Dendritic cell treated with granulocyte-macrophage colony-stimulating factor and Interleukin-4, amounts not matched to agents 40 ng/mL and 50 ng/mL, for 4 days (primary cell): ENCODE data around the gene VPS26A.
"Not testable (repeated sequence)": the region's sequence is repeated elsewhere in the genome, so short reads cannot be mapped to it uniquely, and the experiment has no call there.

Experiments used
- H3K27ac Mint-ChIP-seq: one replicate; pipeline ENCODE4 v1.8.0; 2022; ENCODE audit warnings: mild to moderate bottlenecking, mixed read lengths
- H3K27me3 Mint-ChIP-seq: one replicate; pipeline ENCODE4 v1.8.0; 2022; ENCODE audit warnings: mild to moderate bottlenecking, mixed read lengths
- H3K36me3 Mint-ChIP-seq: one replicate; pipeline ENCODE4 v1.8.0; 2022; ENCODE audit warnings: low read depth, mixed read lengths
- H3K4me1 Mint-ChIP-seq: one replicate; pipeline ENCODE4 v1.8.0; 2022; ENCODE audit warnings: low read depth, mixed read lengths
- H3K4me3 Mint-ChIP-seq: one replicate; pipeline ENCODE4 v1.8.0; 2022; ENCODE audit warnings: mild to moderate bottlenecking, moderate library complexity, mixed read lengths
- H3K9me3 Mint-ChIP-seq: one replicate; pipeline ENCODE4 v1.8.0; 2022; ENCODE audit warnings: mixed read lengths
- intact Hi-C: fragments of 100-400 bp; cut with micrococcal nuclease; formaldehyde crosslinking; loops from one replicate; pipeline ENCODE4 v1.15.0; 2022

VPS26A gene

GRCh38 chr10:69124563-69125268 is 738 bp downstream of the VPS26A start:
- Mint-ChIP-seq H3K4me3 (peak overlapping the region; percentile 93), H3K36me3 (peaks cover 9% of the 10 kb centered on the region), H3K9me3 (no peaks in the 10 kb centered on the region), H3K27me3 (no peaks in the 10 kb centered on the region), H3K27ac (peak overlapping the region; percentile 99), H3K4me1 (peaks cover 20% of the 10 kb centered on the region)
- intact Hi-C loops: loop anchor here (2.0 to 5.0 kb wide), 2 partner anchors 137 to 168 kb away; partner anchors contain the start of genes DDX21 and KIFBP

- intact Hi-C loops: loop anchor here (2.0 kb wide), 1 partner anchor 169 kb away; the partner anchor contains the start of gene DDX21
- no peaks in the 10 kb centered on the region for H3K27me3 Mint-ChIP-seq
- H3K4me1 Mint-ChIP-seq: peaks cover 28% of the 10 kb centered on the region
- peak overlapping the region; percentile 93 for H3K4me3 Mint-ChIP-seq
- H3K36me3 Mint-ChIP-seq: peaks cover 9% of the 10 kb centered on the region
- no peaks in the 10 kb centered on the region for H3K9me3 Mint-ChIP-seq
- H3K27ac Mint-ChIP-seq: peak overlapping the region; percentile 99
These were observed 1.6 kb downstream of the VPS26A start for GRCh38 chr10:69125554-69125953.

- Mint-ChIP-seq H3K4me1 (peaks cover 39% of the 10 kb centered on the region), H3K27me3 (no peaks in the 10 kb centered on the region), H3K4me3 (no peak overlapping the region), H3K36me3 (peaks cover 27% of the 10 kb centered on the region), H3K27ac (peak overlapping the region; percentile 55), H3K9me3 (no peaks in the 10 kb centered on the region)
- intact Hi-C loops: no loop called here
These were observed 6.3 kb downstream of the VPS26A start for GRCh38 chr10:69130251-69130650.

- H3K27me3 Mint-ChIP-seq: no peaks in the 10 kb centered on the region
- no peaks in the 10 kb centered on the region for H3K4me1 Mint-ChIP-seq
- no peak overlapping the region for H3K4me3 Mint-ChIP-seq
- peaks cover 69% of the 10 kb centered on the region for H3K36me3 Mint-ChIP-seq
- no peak overlapping the region for H3K27ac Mint-ChIP-seq
- no peaks in the 10 kb centered on the region for H3K9me3 Mint-ChIP-seq
- intact Hi-C loops: loop anchor here (10.0 kb wide), 1 partner anchor 55 kb away; no protein-coding TSS in a partner anchor
These were observed 16.0 kb downstream of the VPS26A start for GRCh38 chr10:69139961-69140360.

GRCh38 chr10:69141304-69141703 is 17.3 kb downstream of the VPS26A start:
- peaks cover 6% of the 10 kb centered on the region for H3K4me1 Mint-ChIP-seq
- H3K27me3 Mint-ChIP-seq: no peaks in the 10 kb centered on the region
- H3K4me3 Mint-ChIP-seq: no peak overlapping the region
- H3K9me3 Mint-ChIP-seq: no peaks in the 10 kb centered on the region
- no peak overlapping the region for H3K27ac Mint-ChIP-seq
- peaks cover 69% of the 10 kb centered on the region for H3K36me3 Mint-ChIP-seq
- intact Hi-C loops: loop anchor here (10.0 kb wide), 1 partner anchor 53 kb away; no protein-coding TSS in a partner anchor

- not testable (repeated sequence) for H3K27ac Mint-ChIP-seq, H3K9me3 Mint-ChIP-seq, H3K4me3 Mint-ChIP-seq, H3K27me3 Mint-ChIP-seq
- intact Hi-C loops: loop anchor here (10.0 kb wide), 1 partner anchor 53 kb away; no protein-coding TSS in a partner anchor
- Mint-ChIP-seq H3K4me1 (peaks cover 11% of the 10 kb centered on the region), H3K36me3 (peaks cover 66% of the 10 kb centered on the region)
These were observed 18.1 kb downstream of the VPS26A start for GRCh38 chr10:69142074-69142473.

GRCh38 chr10:69142983-69143382 is 19.0 kb downstream of the VPS26A start:
- intact Hi-C loops: loop anchor here (10.0 kb wide), 1 partner anchor 52 kb away; no protein-coding TSS in a partner anchor
- H3K9me3 Mint-ChIP-seq: no peaks in the 10 kb centered on the region

GRCh38 chr10:69145329-69145728 is 21.4 kb downstream of the VPS26A start:
- H3K9me3 Mint-ChIP-seq: no peaks in the 10 kb centered on the region
- intact Hi-C loops: loop anchor here (10.0 kb wide), 1 partner anchor 49 kb away; no protein-coding TSS in a partner anchor
- no peak overlapping the region for H3K4me3 Mint-ChIP-seq

More at GRCh38 chr10:69142983-69143382, 19.0 kb downstream of the VPS26A start:
- peaks cover 57% of the 10 kb centered on the region for H3K36me3 Mint-ChIP-seq
- H3K27me3 Mint-ChIP-seq: no peaks in the 10 kb centered on the region
- H3K27ac Mint-ChIP-seq: no peak overlapping the region
- H3K4me1 Mint-ChIP-seq: peaks cover 11% of the 10 kb centered on the region
- H3K4me3 Mint-ChIP-seq: no peak overlapping the region

GRCh38 chr10:69145864-69146263 is 21.9 kb downstream of the VPS26A start:
- peaks cover 18% of the 10 kb centered on the region for H3K4me1 Mint-ChIP-seq
- peaks cover 48% of the 10 kb centered on the region for H3K36me3 Mint-ChIP-seq
- no peaks in the 10 kb centered on the region for H3K27me3 Mint-ChIP-seq
- H3K27ac Mint-ChIP-seq: no peak overlapping the region
- H3K4me3 Mint-ChIP-seq: no peak overlapping the region
- intact Hi-C loops: loop anchor here (10.0 kb wide), 1 partner anchor 49 kb away; no protein-coding TSS in a partner anchor
- H3K9me3 Mint-ChIP-seq: no peaks in the 10 kb centered on the region

More at GRCh38 chr10:69145329-69145728, 21.4 kb downstream of the VPS26A start:
- H3K4me1 Mint-ChIP-seq: peaks cover 18% of the 10 kb centered on the region
- H3K27ac Mint-ChIP-seq: no peak overlapping the region
- no peaks in the 10 kb centered on the region for H3K27me3 Mint-ChIP-seq
- H3K36me3 Mint-ChIP-seq: peaks cover 45% of the 10 kb centered on the region

- H3K27me3 Mint-ChIP-seq: no peaks in the 10 kb centered on the region
- H3K27ac Mint-ChIP-seq: peak overlapping the region; percentile 40
- no peak overlapping the region for H3K4me3 Mint-ChIP-seq
- intact Hi-C loops: loop anchor here (10.0 kb wide), 1 partner anchor 48 kb away; no protein-coding TSS in a partner anchor
- H3K4me1 Mint-ChIP-seq: peaks cover 18% of the 10 kb centered on the region
- peaks cover 46% of the 10 kb centered on the region for H3K36me3 Mint-ChIP-seq
- H3K9me3 Mint-ChIP-seq: no peaks in the 10 kb centered on the region
These were observed 22.8 kb downstream of the VPS26A start for GRCh38 chr10:69146759-69147158.

- intact Hi-C loops: no loop called here
- Mint-ChIP-seq H3K27me3 (no peaks in the 10 kb centered on the region), H3K4me1 (peaks cover 6% of the 10 kb centered on the region), H3K27ac (no peak overlapping the region), H3K9me3 (no peaks in the 10 kb centered on the region), H3K4me3 (no peak overlapping the region), H3K36me3 (peaks cover 29% of the 10 kb centered on the region)
These were observed 28.0 kb downstream of the VPS26A start for GRCh38 chr10:69151984-69152383.

GRCh38 chr10:69153227-69153626 is 29.2 kb downstream of the VPS26A start:
- H3K36me3 Mint-ChIP-seq: peaks cover 41% of the 10 kb centered on the region
- H3K27me3 Mint-ChIP-seq: no peaks in the 10 kb centered on the region
- H3K4me1 Mint-ChIP-seq: peaks cover 6% of the 10 kb centered on the region
- no peak overlapping the region for H3K4me3 Mint-ChIP-seq
- no peaks in the 10 kb centered on the region for H3K9me3 Mint-ChIP-seq
- intact Hi-C loops: no loop called here
- H3K27ac Mint-ChIP-seq: peak overlapping the region; percentile 43

GRCh38 chr10:69160809-69161241 is 36.8 kb downstream of the VPS26A start:
- H3K27ac Mint-ChIP-seq: no peak overlapping the region
- H3K9me3 Mint-ChIP-seq: no peaks in the 10 kb centered on the region
- H3K27me3 Mint-ChIP-seq: no peaks in the 10 kb centered on the region
- H3K36me3 Mint-ChIP-seq: peaks cover 89% of the 10 kb centered on the region
- intact Hi-C loops: no loop called here
- no peaks in the 10 kb centered on the region for H3K4me1 Mint-ChIP-seq
- no peak overlapping the region for H3K4me3 Mint-ChIP-seq

- intact Hi-C loops: no loop called here
- H3K36me3 Mint-ChIP-seq: peaks cover 94% of the 10 kb centered on the region
- H3K27me3 Mint-ChIP-seq: no peaks in the 10 kb centered on the region
- no peaks in the 10 kb centered on the region for H3K9me3 Mint-ChIP-seq
- no peak overlapping the region for H3K4me3 Mint-ChIP-seq
- no peak overlapping the region for H3K27ac Mint-ChIP-seq
- no peaks in the 10 kb centered on the region for H3K4me1 Mint-ChIP-seq
These were observed 44.5 kb downstream of the VPS26A start for GRCh38 chr10:69168493-69168892.
